GM18520 (cell line): Measurements from ENCODE around the gene METTL23.
A peak's percentile ranks its signal among the peaks of the same experiment; 100 is the strongest.
"Not testable (repeated sequence)": the region's sequence is repeated elsewhere in the genome, so short reads cannot be mapped to it uniquely, and the experiment has no call there.

Source experiments
- ATAC-seq: cut with Tn5 transposase; IDR thresholded peaks from one replicate; pipeline ENCODE4 v1.9.1; 2021; ENCODE audit not compliant: unreplicated experiment

The METTL23 gene

GRCh38 chr17:76713765-76714164 lies 12.9 kb upstream of the METTL23 start:
- ATAC-seq: no peak

DNA sequence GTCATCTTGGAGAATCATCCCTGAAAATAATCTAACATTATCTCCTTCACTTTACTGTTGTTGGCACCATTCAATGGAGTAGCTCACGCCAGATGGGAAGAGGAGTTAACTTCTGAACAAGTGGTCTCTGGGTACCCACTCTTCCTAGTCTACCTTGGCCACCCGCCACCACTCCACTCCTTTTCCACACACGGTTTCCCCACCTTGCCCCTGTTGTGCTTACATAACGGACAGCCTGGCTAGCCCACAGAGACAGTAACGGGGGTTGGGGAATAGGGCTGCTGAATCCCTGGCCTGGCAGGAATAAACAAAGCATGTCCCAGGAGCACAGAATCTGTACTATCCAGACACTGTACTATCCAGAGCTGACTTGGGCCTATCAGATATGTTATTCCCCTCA lies 12.3 kb upstream of the METTL23 start:
- no peak for ATAC-seq

DNA sequence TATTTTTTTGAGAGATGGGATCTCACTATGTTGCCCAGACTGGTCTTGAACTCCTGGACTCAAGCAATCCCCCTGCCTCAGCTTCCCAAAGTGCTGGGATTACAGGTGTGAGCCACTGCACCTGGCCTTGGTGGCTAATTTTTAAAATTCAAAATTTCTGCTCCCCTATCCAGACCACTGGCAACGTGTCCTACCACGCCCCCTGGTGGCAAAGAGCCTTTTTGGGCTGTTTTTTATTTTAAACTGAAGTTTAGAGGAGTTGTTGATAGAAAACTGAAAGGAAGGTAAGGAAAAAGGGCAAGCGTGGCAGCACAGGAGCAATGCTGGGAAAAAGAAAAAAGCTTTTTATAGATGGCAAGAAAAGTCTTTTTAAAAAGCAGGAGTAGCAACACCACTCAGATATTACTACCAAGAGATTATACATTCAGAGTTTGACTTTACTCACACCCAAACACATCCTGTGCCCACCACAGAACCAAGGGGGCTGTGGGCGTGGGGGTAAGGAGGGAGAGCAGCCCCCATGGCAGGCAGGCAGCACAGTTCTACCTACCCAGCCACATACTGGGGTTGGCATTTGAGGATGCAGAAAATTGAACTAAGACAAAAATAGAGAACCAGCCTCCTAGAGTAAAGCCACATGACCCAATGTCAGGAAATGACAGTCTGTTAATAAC lies 11.7 kb upstream of the METTL23 start:
- no peak for ATAC-seq

DNA sequence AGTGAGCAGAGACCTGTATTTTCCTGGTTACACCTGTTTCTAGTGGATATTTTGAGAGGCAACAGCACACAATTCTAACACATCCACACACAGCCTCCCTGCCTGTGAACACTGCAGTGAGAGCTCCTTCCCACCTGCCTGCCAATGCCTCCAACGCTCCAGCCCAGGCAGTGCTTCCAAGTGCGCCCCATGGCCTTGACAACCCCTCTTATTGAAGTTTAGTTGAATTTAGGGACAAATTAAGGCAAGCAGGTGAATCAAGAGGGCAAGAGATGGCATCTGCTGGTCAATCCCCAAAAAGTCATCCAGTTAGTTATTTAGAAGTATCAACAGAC lies 11.2 kb upstream of the METTL23 start:
- ATAC-seq: no peak

DNA sequence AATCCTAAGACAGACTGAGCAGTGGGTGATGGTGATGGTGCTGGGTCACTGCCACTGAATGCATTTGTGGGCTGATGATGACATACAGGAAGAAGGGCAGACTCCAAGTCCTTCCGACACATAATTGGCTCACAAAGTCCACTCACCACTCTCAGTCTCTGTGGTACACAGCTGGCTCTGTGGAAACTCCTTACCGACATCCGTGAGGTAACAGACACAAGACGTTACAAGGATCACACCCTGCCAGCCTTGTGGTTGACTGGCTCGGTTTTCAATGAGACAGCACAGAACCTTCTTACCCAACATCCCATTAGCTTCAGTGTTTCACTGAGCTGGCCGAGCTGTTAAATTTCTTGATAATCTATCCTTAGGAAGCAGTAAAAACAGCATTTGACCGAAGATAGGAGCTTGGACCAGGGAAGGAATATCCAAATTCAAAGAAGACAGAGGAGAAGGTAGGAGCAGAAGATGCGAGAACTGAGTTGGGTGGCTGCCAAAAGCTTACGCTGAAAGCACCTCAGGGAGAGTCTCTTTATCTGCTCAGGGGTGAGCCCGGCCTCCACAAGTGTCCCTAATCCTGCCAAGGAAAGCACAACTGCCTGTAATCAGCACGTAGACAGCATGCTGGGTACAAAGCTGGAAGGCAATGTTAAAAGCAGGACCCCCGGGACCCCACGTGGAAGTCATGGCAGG lies 10.3 kb upstream of the METTL23 start:
- ATAC-seq: no peak

- ATAC-seq: no peak
Measured at GRCh38 chr17:76716839-76717215, 9.8 kb upstream of the METTL23 start.

DNA sequence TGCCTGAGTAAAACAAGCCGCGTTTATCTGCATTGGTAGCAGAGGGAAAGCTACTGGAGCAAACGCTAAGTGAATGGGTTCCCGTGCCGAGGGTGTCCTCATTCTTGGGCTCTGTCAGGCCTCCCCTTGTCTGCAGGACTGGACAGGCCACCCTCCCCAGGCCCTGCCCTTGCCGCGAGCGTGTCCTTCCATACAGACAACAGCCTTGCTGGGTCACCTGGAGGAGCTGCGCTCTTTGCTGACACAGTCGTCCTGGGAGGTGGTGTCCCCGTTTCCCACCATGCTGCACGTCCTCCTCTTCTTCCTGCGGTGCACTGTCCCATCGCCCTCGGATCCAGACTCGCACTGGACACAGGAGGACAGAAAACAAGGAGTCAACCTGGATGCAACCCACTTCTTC lies 8.1 kb upstream of the METTL23 start:
- no peak for ATAC-seq

DNA sequence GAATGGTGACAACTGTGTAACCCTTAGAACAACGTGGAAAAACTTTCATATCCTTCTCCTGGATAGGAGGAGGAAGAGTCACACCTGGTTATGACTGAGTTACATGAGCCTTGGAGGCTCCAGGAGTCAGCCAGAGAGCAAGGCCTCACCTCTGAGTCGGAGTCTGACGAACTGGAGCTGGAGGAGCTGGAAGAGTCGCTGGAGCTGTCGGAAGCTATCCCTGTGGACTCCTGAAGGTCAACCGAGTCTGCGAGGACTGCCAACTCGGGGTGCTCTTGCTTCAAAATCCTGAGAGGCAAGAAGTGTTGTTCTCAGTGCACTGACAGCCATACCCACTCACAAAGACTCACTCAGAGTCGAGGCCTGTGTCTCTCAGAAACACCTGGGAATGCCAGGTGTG lies 6.4 kb upstream of the METTL23 start:
- no peak for ATAC-seq

- no peak for ATAC-seq
Measured at GRCh38 chr17:76720941-76721340, 5.7 kb upstream of the METTL23 start.

DNA sequence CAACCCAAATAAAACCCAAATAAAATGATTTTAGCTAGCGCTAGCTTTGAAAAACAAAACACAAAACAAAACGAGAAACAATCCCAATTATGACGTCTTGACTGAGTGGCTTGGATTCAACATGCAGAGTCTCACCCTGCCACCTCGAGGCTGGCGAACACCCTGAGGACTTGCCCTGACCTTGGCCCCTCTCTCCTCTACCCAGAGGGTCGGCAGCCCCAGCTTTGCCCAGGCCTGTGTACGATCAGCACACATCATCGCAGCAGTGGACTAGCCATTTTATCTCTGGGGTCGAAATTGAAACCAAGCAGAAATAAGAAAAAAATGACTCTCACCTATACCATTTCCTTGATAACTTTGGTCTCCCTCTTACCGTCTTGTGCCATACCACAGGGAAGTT lies 5.2 kb upstream of the METTL23 start:
- ATAC-seq: no peak

DNA sequence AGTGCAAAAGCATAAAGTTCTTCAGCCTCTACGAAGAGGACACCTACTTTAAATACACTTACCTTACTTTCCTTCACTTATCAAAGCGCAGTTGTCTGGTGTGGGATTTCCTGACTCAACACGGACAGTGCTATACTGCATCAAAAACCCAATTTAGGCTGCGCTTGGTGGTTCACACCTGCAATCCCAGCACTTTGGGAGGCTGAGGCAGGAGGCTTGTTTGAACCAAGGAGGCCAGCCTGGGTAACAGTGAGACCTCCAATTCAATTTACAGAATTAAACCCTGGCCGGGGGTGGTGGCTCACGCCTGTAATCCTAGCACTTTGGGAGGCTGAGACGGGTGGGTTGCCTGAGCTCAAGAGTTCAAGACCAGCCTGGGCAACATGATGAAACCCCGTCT lies 4.4 kb upstream of the METTL23 start:
- ATAC-seq: no peak

- not testable (repeated sequence) for ATAC-seq
Measured at GRCh38 chr17:76722977-76723376, 3.7 kb upstream of the METTL23 start.

GRCh38 chr17:76723812-76724211 lies 2.8 kb upstream of the METTL23 start:
- ATAC-seq: no peak

GRCh38 chr17:76725580-76726230 lies 934 bp upstream of the METTL23 start:
- peak; percentile 1 for ATAC-seq

DNA sequence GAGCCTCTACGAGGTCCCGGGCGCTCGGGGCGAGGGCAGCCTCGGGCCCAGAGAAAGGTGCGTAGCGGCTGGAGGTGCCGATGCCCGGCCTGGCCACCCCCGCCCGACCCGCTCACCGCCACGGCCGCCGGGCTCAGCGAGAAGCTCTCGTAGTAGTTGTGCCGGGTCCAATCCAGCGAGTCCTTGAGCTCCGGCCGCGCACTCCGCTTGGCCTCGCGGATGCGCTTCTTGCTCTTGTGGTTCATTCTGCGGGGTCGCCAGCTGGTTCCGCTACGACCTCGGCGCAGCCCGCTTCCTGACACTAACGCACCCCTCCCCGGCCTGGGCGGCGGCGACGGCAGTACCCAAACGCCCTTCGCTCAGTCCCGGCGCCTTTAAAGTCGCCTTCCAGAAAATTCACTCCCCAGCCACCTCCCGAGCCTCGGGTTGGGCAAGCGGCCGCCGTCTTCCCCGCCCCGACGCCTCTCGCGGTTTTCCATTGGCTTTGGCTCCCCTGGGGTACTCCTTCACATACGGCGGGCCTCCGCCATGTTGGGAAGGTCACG lies 336 bp upstream of the METTL23 start, which contains the start of gene JMJD6:
JMJD6 (minus strand) TSS at position 376 of the 545 bp plus-strand sequence; CDS start at position 245, 131 bp downstream.
- ATAC-seq: peak; percentile 61

DNA sequence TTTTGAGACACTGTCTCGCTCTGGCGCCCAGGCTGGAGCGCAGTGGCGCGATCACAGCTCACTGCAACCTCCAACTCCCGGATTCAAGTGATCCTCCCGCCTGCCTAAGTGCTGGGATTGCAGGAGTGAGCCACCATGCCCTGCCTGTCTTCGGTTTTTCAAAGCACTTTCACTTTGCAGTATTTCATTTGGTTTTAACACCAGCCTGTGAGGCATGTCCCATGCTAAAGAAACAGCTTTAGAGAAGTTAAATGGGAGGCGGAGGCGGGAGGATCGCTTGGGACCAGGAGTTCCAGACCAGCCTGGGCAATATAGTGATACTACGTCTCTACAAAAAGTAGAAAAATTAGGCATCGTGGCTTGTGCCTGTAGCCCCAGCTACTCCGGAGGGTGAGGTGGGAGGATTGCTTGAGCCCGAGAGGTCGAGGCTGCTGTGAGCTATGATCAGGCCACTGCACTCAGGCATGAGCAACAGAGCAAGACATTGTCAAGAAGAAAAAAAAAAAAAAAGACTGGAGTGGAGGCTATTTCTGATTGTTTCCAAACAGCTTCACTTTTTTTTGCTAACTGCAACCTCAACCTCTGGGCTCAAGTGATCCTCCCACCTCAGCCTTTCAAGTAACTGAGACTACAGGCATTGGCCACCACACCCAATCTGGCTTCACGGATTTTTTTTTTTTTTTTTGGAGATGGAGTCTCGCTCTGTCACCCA lies 1.3 kb downstream of the METTL23 start:
- ATAC-seq: no peak

DNA sequence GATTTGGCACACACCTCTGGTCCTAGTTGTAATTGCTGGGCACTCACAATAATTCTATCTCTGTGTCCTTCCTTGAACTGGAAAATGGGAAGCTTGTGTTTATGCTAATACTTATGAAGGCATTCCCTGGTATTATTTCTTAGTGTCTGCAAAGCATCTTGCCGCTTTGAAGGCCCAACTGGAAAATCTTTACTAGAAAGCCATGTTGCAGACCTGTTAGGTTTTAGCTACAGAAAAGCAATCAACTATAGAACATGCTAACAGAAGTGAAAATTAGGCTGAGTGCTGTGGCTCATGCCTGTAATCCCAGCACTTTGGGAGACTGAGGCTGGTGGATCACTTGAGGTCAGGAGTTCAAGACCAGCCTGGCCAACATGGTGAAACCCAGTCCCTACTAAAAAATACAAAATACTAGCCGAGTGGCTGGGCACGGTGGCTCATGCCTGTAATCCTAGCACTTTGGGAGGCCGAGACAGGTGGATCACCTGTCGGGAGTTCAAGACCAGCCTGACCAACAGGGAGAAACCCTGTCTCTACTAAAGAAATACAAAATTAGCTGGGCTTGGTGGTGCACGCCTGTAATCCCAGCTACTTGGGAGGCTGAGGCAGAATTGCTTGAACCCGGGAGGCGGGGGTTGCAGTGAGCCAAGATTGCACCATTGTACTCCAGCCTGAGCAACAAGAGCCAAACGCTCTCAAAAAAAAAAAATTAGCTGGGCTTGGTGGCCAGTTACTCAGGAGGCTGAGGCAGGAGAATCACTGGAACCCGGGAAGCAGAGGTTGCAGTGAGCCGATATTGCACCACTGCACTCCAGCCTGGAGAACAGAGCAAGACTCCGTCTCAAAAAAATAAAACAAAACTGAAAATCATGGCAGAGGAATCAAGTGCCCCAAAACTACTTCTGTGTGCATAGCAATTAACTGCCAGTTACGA lies 5.4 kb downstream of the METTL23 start:
- not testable (repeated sequence) for ATAC-seq

DNA sequence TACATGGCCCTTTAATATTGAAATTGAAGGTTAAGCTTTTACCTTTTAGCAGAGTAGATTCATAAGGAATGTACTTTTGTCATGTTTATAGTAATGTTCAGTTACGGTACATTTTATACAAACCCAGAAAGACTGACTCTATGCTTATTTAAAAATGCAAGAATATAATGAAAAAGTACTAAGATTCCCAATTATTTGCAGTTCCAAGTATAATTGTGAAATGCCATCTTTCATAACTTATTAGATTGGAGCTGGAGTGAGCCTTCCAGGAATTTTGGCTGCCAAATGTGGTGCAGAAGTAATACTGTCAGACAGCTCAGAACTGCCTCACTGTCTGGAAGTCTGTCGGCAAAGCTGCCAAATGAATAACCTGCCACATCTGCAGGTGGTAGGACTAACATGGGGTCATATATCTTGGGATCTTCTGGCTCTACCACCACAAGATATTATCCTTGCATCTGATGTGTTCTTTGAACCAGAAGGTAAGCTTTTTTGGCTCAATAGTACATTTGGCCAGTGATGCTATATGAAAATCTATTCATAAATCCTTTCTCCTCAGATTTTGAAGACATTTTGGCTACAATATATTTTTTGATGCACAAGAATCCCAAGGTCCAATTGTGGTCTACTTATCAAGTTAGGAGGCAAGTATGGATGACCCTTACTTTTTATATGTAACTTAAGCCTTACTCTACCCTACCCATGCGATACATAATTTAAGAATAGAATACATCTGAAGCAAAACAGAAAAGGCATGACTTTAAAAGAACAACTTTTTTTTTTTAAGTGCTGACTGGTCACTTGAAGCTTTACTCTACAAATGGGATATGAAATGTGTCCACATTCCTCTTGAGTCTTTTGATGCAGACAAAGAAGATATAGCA lies 6.3 kb downstream of the METTL23 start:
- no peak for ATAC-seq

- no peak for ATAC-seq
Measured at GRCh38 chr17:76733618-76733957, 6.9 kb downstream of the METTL23 start.
